Body of pancreas (tissue), 4 donors: ENCODE data around the gene ING4.

Source experiments
- CTCF ChIP-seq, 7 experiments: fragments of 450-650 bp in 4 of 7; fragments of 200-600 bp in 3 of 7; sonication (generic) in 3 of 7; IDR thresholded peaks; one replicate each; pipeline ENCODE4 v1.5.1; 2016 to 2019; ENCODE audit warnings: antibody characterized with exemption in 7 of 7
- POLR2A ChIP-seq, 3 donors: fragments of 450-650 bp; IDR thresholded peaks; one replicate each; pipeline ENCODE4 v1.6.1; 2016; ENCODE audit warnings: antibody characterized with exemption in 3 of 3, mild to moderate bottlenecking in 2 of 3

- TF ChIP-seq POLR2A (IDR thresholded peaks at IDR 0.05): no peak
- no peak for TF ChIP-seq CTCF (IDR thresholded peaks at IDR 0.05)
These were observed 57.2 kb downstream of the ING4 start for GRCh38 chr12:6605421-6606330.
